HCT116 (cell line): Measurements from ENCODE around the gene TAF3. TPM values are rescaled to one million over a fixed set of nuclear protein-coding genes. Genes with fewer than 3 reads are reported as not detected.

ENCODE experiments used
- ATAC-seq: fragments of 200-7000 bp; cut with Tn5 transposase; 2 replicates; pipeline ENCODE4 v1.9.1; 2020; ENCODE audit warnings: mild to moderate bottlenecking, moderate library complexity
- BruUV-seq: library from RNA; stranded (reverse); fragments of 400-500 nt; replicated peaks from 2 replicates; lab custom pipeline; 2021; lab: Mats Ljungman, UMichigan
- CTCF ChIA-PET: fragments of 300-600 bp; sonication (Branson Sonifier 250); formaldehyde crosslinking; loops from one replicate; lab custom pipeline; 2021; ENCODE audit warnings: antibody characterized with exemption; lab: Charles Lee
- POLR2A ChIA-PET: fragments of 300-600, 350-600 bp; sonication (Branson Sonifier 250); formaldehyde crosslinking; loops from one replicate; lab custom pipeline; 2021; ENCODE audit warnings: antibody characterized with exemption; lab: Charles Lee
- RAD21 ChIA-PET, 2 experiments: fragments of 300-600 bp; sonication (Branson Sonifier 250); formaldehyde crosslinking; loops; one replicate each; lab custom pipeline; 2023; ENCODE audit warnings: low total read pairs in 2 of 2; ENCODE audit not compliant: uncharacterized antibody in 2 of 2, unreplicated experiment in 2 of 2, low non-redundant PET in 1 of 2; lab: Charles Lee
- DNase-seq: peaks from one replicate; pipeline ENCODE4 v3.0.0-alpha.2; 2010; ENCODE audit warnings: low read depth, low spot score
- H2AFZ ChIP-seq: fragments of 200-600 bp; shearing (Covaris generic), sonication (generic); 2 replicates; pipeline ENCODE4 v1.6.1; 2017; ENCODE audit warnings: low read depth, mixed run types, mixed read lengths, antibody characterized with exemption, low read length; ENCODE audit not compliant: poor library complexity, severe bottlenecking
- H3K27ac ChIP-seq: 2 replicates; pipeline ENCODE4 v1.5.1; 2012; ENCODE audit warnings: low read depth, low read length
- H3K27me3 ChIP-seq: fragments of 200-600 bp; sonication (generic); 2 replicates; pipeline ENCODE4 v1.6.1; 2016; ENCODE audit warnings: mixed run types, low read length, mixed read lengths; ENCODE audit not compliant: insufficient read depth
- H3K36me3 ChIP-seq, 2 experiments: fragments of 200-500 bp in 1 of 2; fragments of 200-600 bp in 1 of 2; sonication (Bioruptor generic) in 1 of 2; sonication (generic) in 1 of 2; 2 replicates each; pipeline versions ENCODE4 v1.5.1 to v1.6.1; 2014 to 2016; ENCODE audit warnings: low read length in 2 of 2, inconsistent platforms in 1 of 2, mixed read lengths in 1 of 2, mixed run types in 1 of 2; ENCODE audit not compliant: insufficient read depth in 2 of 2, control insufficient read depth in 1 of 2
- H3K4me1 ChIP-seq, 2 experiments: fragments of 200-600 bp in 1 of 2; sonication (generic) in 1 of 2; 2 replicates each; pipeline versions ENCODE4 v1.5.1 to v1.6.1; 2012 to 2017; ENCODE audit warnings: low read length in 2 of 2, inconsistent platforms in 1 of 2, mild to moderate bottlenecking in 1 of 2, mixed read lengths in 1 of 2, mixed run types in 1 of 2, moderate library complexity in 1 of 2; ENCODE audit not compliant: insufficient read depth in 2 of 2, control insufficient read depth in 1 of 2
- H3K4me2 ChIP-seq: fragments of 200-600 bp; sonication (generic); 2 replicates; pipeline ENCODE4 v1.6.1; 2017; ENCODE audit warnings: mixed run types, low read length, mixed read lengths
- H3K4me3 ChIP-seq, 2 experiments: fragments of 200-600 bp in 1 of 2; sonication (generic) in 1 of 2; replicated peaks in 1 of 2; 2 replicates each; pipeline ENCODE4 v1.5.1; 2011 to 2016; ENCODE audit warnings: low read length in 2 of 2, control low read depth in 1 of 2, low read depth in 1 of 2, mild to moderate bottlenecking in 1 of 2, mixed read lengths in 1 of 2, mixed run types in 1 of 2
- H3K79me2 ChIP-seq: fragments of 200-600 bp; sonication (generic); 2 replicates; pipeline ENCODE4 v1.6.1; 2017; ENCODE audit warnings: mild to moderate bottlenecking, mixed run types, low read length, moderate library complexity, mixed read lengths; ENCODE audit not compliant: insufficient read depth
- H3K9ac ChIP-seq: fragments of 200-600 bp; sonication (generic); 2 replicates; pipeline ENCODE4 v1.6.1; 2016; ENCODE audit warnings: low read length, mixed read lengths
- H3K9me2 ChIP-seq: fragments of 200-600 bp; sonication (generic), shearing (Covaris generic); 2 replicates; pipeline ENCODE4 v1.6.1; 2017; ENCODE audit warnings: mixed run types, mild to moderate bottlenecking, moderate library complexity; ENCODE audit not compliant: insufficient read depth
- H3K9me3 ChIP-seq, 2 experiments: fragments of 200-500 bp in 1 of 2; fragments of 200-600 bp in 1 of 2; sonication (Bioruptor generic) in 1 of 2; sonication (generic) in 1 of 2; 2 replicates each; pipeline ENCODE4 v1.6.1; 2014 to 2017; ENCODE audit warnings: low read length in 2 of 2, mixed read lengths in 2 of 2, inconsistent platforms in 1 of 2, low read depth in 1 of 2, mild to moderate bottlenecking in 1 of 2, mixed run types in 1 of 2, moderate library complexity in 1 of 2; ENCODE audit not compliant: control insufficient read depth in 1 of 2, insufficient read depth in 1 of 2
- H4K20me1 ChIP-seq: fragments of 200-600 bp; sonication (generic), shearing (Covaris generic); 2 replicates; pipeline ENCODE4 v1.6.1; 2017; ENCODE audit warnings: mixed run types, mild to moderate bottlenecking, moderate library complexity; ENCODE audit not compliant: insufficient read depth
- CBX3 ChIP-seq: IDR thresholded peaks from 2 replicates; pipeline ENCODE4 v1.6.1; 2012; ENCODE audit warnings: low read depth
- ELF1 ChIP-seq: IDR thresholded peaks from 2 replicates; pipeline ENCODE4 v1.6.1; 2012; ENCODE audit warnings: low read depth, borderline replicate concordance
- EZH2phosphoT487 ChIP-seq: fragments of 200-600 bp; IDR thresholded peaks from 2 replicates; pipeline ENCODE4 v1.6.1; 2018; ENCODE audit warnings: antibody characterized with exemption, borderline replicate concordance
- FOSL1 ChIP-seq: IDR thresholded peaks from 2 replicates; pipeline ENCODE4 v1.6.1; 2012; ENCODE audit warnings: low read depth
- POLR2A ChIP-seq: IDR thresholded peaks from 2 replicates; pipeline ENCODE4 v1.7.0; 2011; ENCODE audit warnings: borderline replicate concordance; ENCODE audit not compliant: insufficient read depth, insufficient read length; ENCODE audit errors: extremely low read depth
- SIN3A ChIP-seq: IDR thresholded peaks from 2 replicates; pipeline ENCODE4 v1.6.1; 2012; ENCODE audit warnings: low read depth
- SP1 ChIP-seq: IDR thresholded peaks from 2 replicates; pipeline ENCODE4 v1.6.1; 2012; ENCODE audit warnings: low read depth
- SRF ChIP-seq: IDR thresholded peaks from 2 replicates; pipeline ENCODE4 v1.6.1; 2012; ENCODE audit warnings: low read depth
- intact Hi-C: fragments of 100-400 bp; cut with micrococcal nuclease; formaldehyde crosslinking; loops from 2 replicates; pipeline ENCODE4 v1.10.0; 2022
- total RNA-seq: library from RNA; stranded (reverse); gene quantifications from one replicate; pipeline ENCODE4 v1.2.1, GENCODE V29; 2021; ENCODE audit not compliant: unreplicated experiment
- TF ChIP-seq, protein P1 (sequence below): IDR thresholded peaks from 2 replicates; pipeline ENCODE4 v1.6.1; 2011; ENCODE audit warnings: mild to moderate bottlenecking, low read length, moderate library complexity; ENCODE audit not compliant: insufficient replicate concordance; ENCODE audit errors: extremely low read depth
- TF ChIP-seq, protein P2 (sequence below): IDR thresholded peaks from 2 replicates; pipeline ENCODE4 v1.6.1; 2012; ENCODE audit warnings: low read depth
- TF ChIP-seq, protein P3 (sequence below): IDR thresholded peaks from 2 replicates; pipeline ENCODE4 v1.6.1; 2012

TAF3 gene
- total RNA-seq, 1 experiment from 2014 or later: 8.0 TPM

DNA sequence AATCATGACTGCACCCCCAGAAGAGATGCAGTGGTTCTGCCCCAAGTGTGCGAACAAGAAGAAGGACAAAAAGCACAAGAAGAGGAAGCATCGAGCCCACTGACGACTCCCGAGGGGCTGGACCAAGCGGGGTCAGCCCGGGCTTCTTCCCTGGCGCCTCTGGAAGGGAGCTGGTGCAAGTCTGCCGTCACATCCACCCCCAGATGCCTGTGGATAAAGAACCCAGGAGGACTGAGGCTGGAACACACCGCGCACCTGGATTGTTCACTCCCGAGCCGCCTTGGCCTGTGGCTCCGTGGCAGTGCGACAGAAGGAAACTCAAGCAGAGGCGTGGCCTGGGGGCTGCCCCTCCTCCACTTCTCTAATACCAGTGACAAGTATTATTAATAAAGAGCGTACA, 196.3 kb downstream of the TAF3 start:
- no peak for ATAC-seq
- Histone ChIP-seq H3K27me3 (no peaks in the 10 kb centered on the region), H3K4me3 (no peak overlapping the region), H3K4me1 (no peaks in the 10 kb centered on the region), H3K4me2 (no peak overlapping the region), H4K20me1 (no peaks in the 10 kb centered on the region), H2AFZ (no peak overlapping the region), H3K27ac (no peak overlapping the region), H3K9me3 (no peaks in the 10 kb centered on the region), H3K36me3 (no peaks in the 10 kb centered on the region; a peak in 1 of 4 replicates), H3K79me2 (no peaks in the 10 kb centered on the region), H3K9ac (no peak overlapping the region), H3K9me2 (no peaks in the 10 kb centered on the region)
- BruUV-seq: no TSS peak
- RAD21 ChIA-PET: no interaction called here
- TF ChIP-seq FOSL1: no peak
- TF ChIP-seq SIN3A: no peak
- TF ChIP-seq SP1: no peak
- TF ChIP-seq, protein P1, sequence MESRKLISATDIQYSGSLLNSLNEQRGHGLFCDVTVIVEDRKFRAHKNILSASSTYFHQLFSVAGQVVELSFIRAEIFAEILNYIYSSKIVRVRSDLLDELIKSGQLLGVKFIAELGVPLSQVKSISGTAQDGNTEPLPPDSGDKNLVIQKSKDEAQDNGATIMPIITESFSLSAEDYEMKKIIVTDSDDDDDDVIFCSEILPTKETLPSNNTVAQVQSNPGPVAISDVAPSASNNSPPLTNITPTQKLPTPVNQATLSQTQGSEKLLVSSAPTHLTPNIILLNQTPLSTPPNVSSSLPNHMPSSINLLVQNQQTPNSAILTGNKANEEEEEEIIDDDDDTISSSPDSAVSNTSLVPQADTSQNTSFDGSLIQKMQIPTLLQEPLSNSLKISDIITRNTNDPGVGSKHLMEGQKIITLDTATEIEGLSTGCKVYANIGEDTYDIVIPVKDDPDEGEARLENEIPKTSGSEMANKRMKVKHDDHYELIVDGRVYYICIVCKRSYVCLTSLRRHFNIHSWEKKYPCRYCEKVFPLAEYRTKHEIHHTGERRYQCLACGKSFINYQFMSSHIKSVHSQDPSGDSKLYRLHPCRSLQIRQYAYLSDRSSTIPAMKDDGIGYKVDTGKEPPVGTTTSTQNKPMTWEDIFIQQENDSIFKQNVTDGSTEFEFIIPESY: no peak
- TF ChIP-seq SRF: no peak
- TF ChIP-seq CBX3: no peak
- TF ChIP-seq EZH2phosphoT487: no peak
- TF ChIP-seq POLR2A: no peak
- TF ChIP-seq, protein P2, sequence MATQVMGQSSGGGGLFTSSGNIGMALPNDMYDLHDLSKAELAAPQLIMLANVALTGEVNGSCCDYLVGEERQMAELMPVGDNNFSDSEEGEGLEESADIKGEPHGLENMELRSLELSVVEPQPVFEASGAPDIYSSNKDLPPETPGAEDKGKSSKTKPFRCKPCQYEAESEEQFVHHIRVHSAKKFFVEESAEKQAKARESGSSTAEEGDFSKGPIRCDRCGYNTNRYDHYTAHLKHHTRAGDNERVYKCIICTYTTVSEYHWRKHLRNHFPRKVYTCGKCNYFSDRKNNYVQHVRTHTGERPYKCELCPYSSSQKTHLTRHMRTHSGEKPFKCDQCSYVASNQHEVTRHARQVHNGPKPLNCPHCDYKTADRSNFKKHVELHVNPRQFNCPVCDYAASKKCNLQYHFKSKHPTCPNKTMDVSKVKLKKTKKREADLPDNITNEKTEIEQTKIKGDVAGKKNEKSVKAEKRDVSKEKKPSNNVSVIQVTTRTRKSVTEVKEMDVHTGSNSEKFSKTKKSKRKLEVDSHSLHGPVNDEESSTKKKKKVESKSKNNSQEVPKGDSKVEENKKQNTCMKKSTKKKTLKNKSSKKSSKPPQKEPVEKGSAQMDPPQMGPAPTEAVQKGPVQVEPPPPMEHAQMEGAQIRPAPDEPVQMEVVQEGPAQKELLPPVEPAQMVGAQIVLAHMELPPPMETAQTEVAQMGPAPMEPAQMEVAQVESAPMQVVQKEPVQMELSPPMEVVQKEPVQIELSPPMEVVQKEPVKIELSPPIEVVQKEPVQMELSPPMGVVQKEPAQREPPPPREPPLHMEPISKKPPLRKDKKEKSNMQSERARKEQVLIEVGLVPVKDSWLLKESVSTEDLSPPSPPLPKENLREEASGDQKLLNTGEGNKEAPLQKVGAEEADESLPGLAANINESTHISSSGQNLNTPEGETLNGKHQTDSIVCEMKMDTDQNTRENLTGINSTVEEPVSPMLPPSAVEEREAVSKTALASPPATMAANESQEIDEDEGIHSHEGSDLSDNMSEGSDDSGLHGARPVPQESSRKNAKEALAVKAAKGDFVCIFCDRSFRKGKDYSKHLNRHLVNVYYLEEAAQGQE: no peak
- TF ChIP-seq ELF1: no peak
- TF ChIP-seq, protein P3, sequence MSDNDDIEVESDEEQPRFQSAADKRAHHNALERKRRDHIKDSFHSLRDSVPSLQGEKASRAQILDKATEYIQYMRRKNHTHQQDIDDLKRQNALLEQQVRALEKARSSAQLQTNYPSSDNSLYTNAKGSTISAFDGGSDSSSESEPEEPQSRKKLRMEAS: no peak
- intact Hi-C loops: no loop called here
- CTCF ChIA-PET: no interaction called here
- DNase-seq: no peak
- POLR2A ChIA-PET: no interaction called here
